ENCODE results near the gene CAPN5.

GRCh38 chr11:77149716-77150392 lies 83.1 kb downstream of the CAPN5 start:
- TF ChIP-seq CTCF (IDR thresholded peaks at IDR 0.05) (no peak), POLR2A (IDR thresholded peaks at IDR 0.05) (no peak), EP300 (IDR thresholded peaks at IDR 0.05) (no peak)

All from tibial nerve (tissue), 4 donors.